Activated naive CD4-positive, alpha-beta T cell (primary cell): ENCODE data around the gene PPP3R1.
A peak's percentile ranks its signal among the peaks of the same experiment; 100 is the strongest.

Experiments
- DNase-seq, 4 experiments: peaks; one replicate each; lab custom pipeline; 2025; lab: John Stamatoyannopoulos, UW

Gene PPP3R1

DNA sequence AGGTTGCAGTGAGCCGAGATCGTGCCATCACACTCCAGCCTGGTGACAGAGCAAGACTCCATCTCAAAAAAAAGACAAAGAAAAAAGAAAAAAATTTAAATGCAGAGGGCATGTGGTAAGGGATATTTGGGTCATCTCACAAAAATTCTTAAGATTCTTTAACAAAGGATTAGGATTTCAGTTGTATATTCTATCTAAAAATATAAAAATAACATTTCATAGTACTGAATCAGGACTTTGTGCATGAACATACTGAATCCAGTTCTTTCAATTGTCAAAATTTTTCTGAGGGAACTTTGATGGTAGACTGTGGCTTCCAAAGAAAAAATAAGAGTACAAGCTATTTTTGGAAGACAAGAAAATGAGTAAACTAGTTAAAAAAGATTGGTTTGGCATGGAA, 6.5 kb upstream of the PPP3R1 start:
- no peak for DNase-seq

- no peak for DNase-seq
Measured at GRCh38 chr2:68256093-68256450, 3.7 kb upstream of the PPP3R1 start.

GRCh38 chr2:68253219-68254068, 1.1 kb upstream of the PPP3R1 start:
- peak in 1 of 4 experiments; percentile 3 for DNase-seq

DNA sequence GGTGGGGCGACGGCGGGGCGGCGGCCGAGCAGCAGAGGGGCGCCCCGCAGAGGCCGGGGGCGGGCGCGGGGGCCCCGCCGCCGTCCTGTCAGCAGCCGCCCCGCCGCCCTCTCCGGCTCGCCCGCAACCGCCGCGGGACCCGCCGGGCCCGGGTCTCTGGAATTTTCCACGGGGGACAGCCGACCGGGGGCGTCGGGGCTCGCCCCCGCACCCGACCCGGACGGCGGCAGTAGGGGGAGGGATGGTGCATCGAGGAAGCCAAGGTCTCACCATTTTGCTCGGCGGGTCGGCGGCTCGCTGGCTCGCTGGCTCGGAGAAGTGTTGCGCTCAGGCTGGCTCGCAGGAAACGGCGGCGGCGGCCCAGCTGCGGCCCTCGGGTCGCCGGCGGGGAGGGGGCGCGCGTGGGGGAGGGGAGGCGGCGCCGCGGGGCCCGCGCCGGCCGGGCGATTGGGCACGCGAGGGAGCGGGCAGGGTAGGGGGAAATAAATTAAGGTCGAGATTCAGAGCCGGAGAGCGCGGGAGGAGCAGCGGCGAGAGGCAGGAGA, 405 bp downstream of the PPP3R1 start:
- peak; percentile 12 to 54 (median 23) for DNase-seq

DNA sequence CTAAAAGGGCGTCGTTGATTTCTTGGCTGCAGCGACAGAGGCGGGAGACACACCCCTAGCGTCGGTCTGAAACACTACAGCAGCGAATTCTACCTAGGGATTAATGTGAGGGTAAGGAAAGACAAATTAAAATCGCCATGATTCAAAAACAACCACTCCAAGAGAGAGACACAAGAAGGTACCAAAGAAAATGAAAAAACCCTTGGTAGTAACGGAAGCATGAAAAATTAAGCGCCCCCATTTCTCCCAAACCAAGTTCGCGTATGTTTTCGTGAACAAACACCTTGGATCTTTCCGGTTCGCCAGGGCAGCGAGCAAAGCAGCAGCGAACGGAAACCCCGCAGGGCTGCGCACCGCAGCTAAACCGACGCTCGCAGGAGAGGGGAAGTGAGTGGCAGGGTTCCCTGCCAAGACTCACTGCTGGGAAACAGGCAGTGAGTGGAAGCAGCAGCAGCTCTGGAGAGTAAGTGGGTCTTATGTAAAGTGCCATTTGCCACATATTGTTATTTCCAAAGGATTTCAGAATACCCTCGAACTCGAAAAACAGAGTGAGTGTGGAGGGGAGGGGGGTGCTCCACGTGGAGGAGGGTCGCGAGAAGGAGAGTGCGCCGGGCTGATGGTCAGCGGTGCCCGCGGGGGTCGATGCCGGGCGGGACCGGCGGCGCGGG, 1.0 kb downstream of the PPP3R1 start:
- peak; percentile 5 to 55 (median 46) for DNase-seq

DNA sequence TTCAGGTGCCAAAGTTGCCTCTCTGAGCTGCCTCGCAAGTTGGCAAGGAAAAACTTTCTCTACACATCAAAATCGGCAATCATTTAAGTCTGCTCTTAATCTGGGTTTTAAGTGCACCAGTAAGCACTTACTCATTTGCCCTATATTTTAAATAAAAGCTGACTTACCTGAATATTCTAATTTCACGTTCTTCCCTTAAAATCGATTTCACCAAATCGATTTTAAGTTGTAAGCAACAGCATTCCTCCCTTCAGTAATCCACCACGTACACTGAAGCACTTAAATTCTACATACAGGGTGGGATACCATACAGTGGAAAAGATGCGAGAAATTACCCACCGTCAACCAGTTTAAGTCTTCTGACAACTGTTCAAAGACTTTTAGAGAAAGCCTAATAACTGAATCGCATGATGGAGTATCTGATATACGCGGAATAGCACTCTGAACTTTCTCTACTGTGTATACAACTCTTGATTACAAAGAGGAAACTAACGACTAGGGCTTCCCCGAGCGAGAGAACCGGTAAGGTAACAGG, 1.6 kb downstream of the PPP3R1 start:
- no peak for DNase-seq

DNA sequence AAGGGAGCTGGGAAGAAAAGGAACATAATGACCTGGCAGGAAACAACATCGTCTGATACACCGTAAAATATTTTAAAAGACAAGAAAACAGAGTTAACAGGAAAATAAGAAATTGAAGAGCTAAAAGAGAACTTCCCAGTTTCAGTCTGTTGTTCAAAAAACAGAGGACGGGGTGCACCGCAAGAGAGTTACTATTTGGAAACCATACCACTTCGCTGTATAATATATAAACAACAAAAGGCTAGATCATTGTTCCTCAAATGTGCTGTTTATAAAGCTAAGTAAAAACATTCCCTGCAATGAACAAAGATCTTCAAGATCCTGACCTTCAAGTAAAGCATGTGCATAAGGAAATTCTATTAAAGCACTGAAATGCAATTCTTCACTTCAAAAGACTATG, 2.1 kb downstream of the PPP3R1 start:
- DNase-seq = no peak

DNA sequence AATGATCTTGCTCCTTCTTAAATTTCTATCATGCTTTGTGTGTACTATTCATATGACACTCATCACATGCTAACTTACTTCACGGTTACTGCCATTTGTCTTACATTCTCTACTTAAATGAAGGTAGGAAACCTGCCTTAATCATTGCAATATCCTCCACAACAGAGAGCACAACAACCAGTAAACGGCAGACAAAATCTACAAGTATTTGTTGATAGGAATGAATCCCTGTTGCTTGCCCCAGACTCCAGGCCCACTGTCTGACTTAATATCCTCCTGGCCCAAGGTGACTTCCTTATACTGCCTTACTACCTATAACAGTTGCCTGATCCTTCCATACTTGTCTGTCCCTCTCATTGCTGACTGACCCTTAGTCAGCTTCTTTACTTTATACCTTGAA, 3.5 kb downstream of the PPP3R1 start:
- no peak for DNase-seq

- DNase-seq = no peak
Measured at GRCh38 chr2:68248361-68248760, 4.0 kb downstream of the PPP3R1 start.

DNA sequence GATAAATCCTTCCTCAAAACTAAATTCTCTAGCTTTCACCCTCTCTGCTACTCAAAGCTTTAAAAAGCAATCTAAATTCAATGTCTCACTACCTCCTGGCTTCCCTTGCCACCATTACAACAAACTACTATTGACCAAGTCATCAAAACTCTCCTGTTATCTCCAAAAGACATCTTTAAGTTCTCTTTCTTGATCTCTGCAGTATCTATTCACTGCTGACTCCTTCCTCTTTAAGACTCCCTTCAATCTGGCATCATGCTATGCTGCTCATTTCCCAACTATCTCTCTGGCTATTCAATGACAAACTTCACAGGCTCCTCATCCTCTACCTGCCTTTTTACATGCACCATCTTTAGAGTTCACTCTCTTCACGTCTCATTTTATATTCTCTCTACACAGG, 5.9 kb downstream of the PPP3R1 start:
- DNase-seq = no peak

- DNase-seq = no peak
Measured at GRCh38 chr2:68245672-68246071, 6.7 kb downstream of the PPP3R1 start.

DNA sequence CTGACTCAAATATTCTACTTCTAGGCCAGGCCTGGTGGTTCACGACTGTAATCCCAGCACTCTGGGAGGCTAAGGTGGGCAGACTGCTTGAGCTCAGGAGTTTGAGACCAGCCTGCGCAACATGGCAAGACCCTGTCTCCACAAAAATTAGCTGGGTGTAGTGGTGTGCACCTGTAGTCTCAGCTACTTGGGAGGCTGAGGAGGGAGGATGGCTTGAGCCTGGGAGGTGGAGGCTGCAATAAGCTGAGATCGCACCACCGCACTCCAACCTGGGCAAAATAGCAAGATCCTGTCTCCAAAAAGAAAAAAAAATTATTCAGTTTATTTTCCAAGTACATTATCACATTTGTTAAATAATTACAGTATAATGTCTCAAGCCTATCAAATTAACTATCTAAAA, 7.3 kb downstream of the PPP3R1 start:
- DNase-seq = no peak

DNA sequence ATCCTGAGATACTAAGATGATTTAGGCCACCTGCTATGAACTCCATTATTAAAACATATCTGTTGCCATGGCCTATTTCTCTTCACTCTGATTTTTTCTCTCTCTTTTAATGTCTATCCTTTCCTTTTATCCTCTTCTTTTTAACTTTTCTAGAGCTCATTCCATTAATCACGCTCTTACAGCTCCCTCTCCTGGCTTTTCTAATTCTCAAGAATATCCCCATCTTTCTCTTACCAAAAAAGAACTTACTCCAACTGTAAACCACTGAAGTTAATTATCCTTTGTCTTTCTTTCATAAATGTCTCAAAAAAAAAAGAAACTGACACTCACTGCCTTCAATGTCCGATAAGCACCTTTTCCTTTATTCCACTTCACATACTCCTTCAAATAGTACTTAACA, 7.9 kb downstream of the PPP3R1 start:
- no peak for DNase-seq

- no peak for DNase-seq
Measured at GRCh38 chr2:68241732-68242131, 10.6 kb downstream of the PPP3R1 start.

DNA sequence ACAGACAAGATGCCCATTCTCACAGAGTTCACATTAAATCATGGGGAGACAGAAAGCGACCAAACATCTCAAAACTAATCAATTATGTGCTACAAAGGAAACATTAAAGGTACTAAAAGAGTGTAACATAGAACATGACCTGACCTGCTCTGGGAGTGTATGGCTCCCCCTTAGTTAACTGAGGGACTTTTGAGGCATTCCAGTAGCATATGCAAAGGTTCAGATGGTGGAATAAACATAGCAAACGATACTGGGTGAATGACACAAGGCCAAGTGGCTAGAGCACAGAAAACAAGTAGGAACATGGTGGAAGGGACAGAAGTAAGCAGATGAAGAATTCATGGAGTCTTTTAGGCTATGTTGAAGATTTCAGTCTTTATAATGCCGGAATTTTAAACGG, 11.9 kb downstream of the PPP3R1 start:
- no peak for DNase-seq

GRCh38 chr2:68238955-68239822, 13.1 kb downstream of the PPP3R1 start:
- no peak for DNase-seq

GRCh38 chr2:68237976-68238580, 14.3 kb downstream of the PPP3R1 start:
- no peak for DNase-seq

- no peak for DNase-seq
Measured at GRCh38 chr2:68237404-68237803, 14.9 kb downstream of the PPP3R1 start.

DNA sequence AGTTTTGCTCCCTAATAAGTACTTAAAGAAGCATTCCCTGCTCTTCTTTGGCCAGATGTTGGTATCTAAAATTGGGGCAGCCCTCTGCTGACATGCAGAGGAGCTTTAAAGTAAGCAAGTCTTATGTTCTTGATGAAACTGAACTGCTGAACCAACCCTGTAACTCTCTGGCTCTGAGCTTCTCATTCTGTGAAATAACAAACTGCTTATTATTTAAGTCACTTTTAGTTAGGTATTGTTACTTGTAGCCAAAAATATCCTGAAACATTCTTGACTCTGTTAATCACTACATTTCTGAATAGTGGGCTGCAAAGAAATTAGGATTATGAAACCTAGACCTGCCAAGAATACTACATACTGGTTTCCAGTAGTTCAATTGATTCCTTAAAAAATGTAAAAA, 15.5 kb downstream of the PPP3R1 start:
- DNase-seq = no peak

- no peak for DNase-seq
Measured at GRCh38 chr2:68236103-68236734, 16.1 kb downstream of the PPP3R1 start.

DNA sequence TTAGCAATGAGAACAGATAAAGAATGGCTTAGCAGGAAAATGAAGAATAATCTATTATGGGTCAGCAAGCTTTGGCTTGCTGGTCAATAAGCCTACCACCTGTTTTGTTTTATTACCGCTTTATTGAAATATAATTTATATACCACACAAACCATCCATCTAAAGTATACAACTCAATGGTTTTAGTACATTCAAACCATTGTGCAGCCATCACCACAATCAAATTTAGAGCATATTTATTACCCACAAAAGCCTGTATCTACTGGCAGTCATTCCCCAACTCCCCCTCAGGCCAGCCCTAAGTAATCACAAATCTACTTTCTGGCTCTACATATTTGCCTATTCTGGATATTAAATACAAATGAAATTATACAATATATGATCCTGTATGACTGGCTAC, 17.2 kb downstream of the PPP3R1 start:
- DNase-seq = no peak
